GM12878 (cell line): ENCODE measurements around the gene CD82. TPM values are rescaled to one million over a fixed set of nuclear protein-coding genes. Genes with fewer than 3 reads are reported as not detected.
"Not testable (repeated sequence)": the region's sequence is repeated elsewhere in the genome, so short reads cannot be mapped to it uniquely, and the experiment has no call there.

Source experiments
- ATAC-seq: fragments of 200-7000 bp; cut with Tn5 transposase; 3 replicates; pipeline ENCODE4 v1.9.1; 2020; ENCODE audit warnings: mild to moderate bottlenecking, moderate library complexity
- BruUV-seq: library from RNA; stranded (reverse); fragments of 400-500 nt; replicated peaks from 2 replicates; lab custom pipeline; 2021; lab: Mats Ljungman, UMichigan
- CTCF ChIA-PET: fragments of 300-600 bp; sonication (Branson Sonifier 250); formaldehyde crosslinking; extraction: SDS; loops from one replicate; lab custom pipeline; 2021; ENCODE audit warnings: inconsistent platforms; lab: Yijun Ruan, JAX
- POLR2A ChIA-PET: fragments of 350-600 bp; formaldehyde crosslinking; extraction: SDS; loops from one replicate; lab custom pipeline; 2021; ENCODE audit warnings: inconsistent platforms; lab: Charles Lee
- RAD21 ChIA-PET: fragments of 300-600 bp; sonication (Branson Sonifier 250); formaldehyde crosslinking; loops from one replicate; lab custom pipeline; 2023; ENCODE audit warnings: antibody characterized with exemption; ENCODE audit not compliant: unreplicated experiment; lab: Charles Lee
- SMC1A ChIA-PET: fragments of 300-600 bp; sonication (Branson Sonifier 250); formaldehyde crosslinking; loops from one replicate; lab custom pipeline; 2023; ENCODE audit not compliant: unreplicated experiment, uncharacterized antibody; lab: Charles Lee
- DNase-seq: peaks from one replicate; pipeline ENCODE4 v3.0.0-alpha.2; 2011; ENCODE audit warnings: low read depth, low spot score
- FAIRE-seq: peaks from 3 replicates; lab custom pipeline; 2011; peaks lifted over from hg19 to GRCh38; lab: Jason Lieb, UNC
- H2AFZ ChIP-seq: 2 replicates; pipeline ENCODE4 v1.6.0; 2011; ENCODE audit warnings: low read depth, low read length, control low read depth; ENCODE audit not compliant: control insufficient read depth
- H3K27ac ChIP-seq: 2 replicates; pipeline ENCODE4 v1.5.1; 2011; ENCODE audit warnings: control low read depth; ENCODE audit not compliant: control insufficient read depth, insufficient read depth
- H3K27me3 ChIP-seq, 2 experiments: replicated peaks in 1 of 2; 2 replicates each; pipeline versions ENCODE4 v1.6.0 to v1.6.1; 2011; ENCODE audit warnings: low read length in 1 of 2; ENCODE audit not compliant: control insufficient read depth in 2 of 2, insufficient read depth in 2 of 2
- H3K36me3 ChIP-seq, 2 experiments: 2 replicates each; pipeline ENCODE4 v1.5.1; 2011; ENCODE audit warnings: low read length in 1 of 2; ENCODE audit not compliant: control insufficient read depth in 2 of 2, insufficient read depth in 2 of 2
- H3K4me1 ChIP-seq: 2 replicates; pipeline ENCODE4 v1.6.1; 2011; ENCODE audit warnings: mild to moderate bottlenecking, low read length, moderate library complexity, mixed read lengths; ENCODE audit not compliant: control insufficient read depth, insufficient read depth
- H3K4me2 ChIP-seq: 2 replicates; pipeline ENCODE4 v1.6.0; 2011; ENCODE audit warnings: control low read depth; ENCODE audit not compliant: control insufficient read depth, insufficient read depth
- H3K4me3 ChIP-seq: fragments of 200-600 bp; sonication (generic); 2 replicates; pipeline ENCODE4 v1.5.1; 2016
- H3K79me2 ChIP-seq: 2 replicates; pipeline ENCODE4 v1.6.0; 2011; ENCODE audit warnings: low read length; ENCODE audit not compliant: control insufficient read depth, insufficient read depth
- H3K9ac ChIP-seq: 2 replicates; pipeline ENCODE4 v1.8.0; 2011; ENCODE audit warnings: low read length, control low read depth, mixed read lengths; ENCODE audit not compliant: control insufficient read depth, insufficient read depth
- H3K9me3 ChIP-seq: replicated peaks from 3 replicates; pipeline ENCODE4 v1.5.1; 2011; ENCODE audit warnings: mild to moderate bottlenecking, low read length; ENCODE audit not compliant: control insufficient read depth, insufficient read depth
- H4K20me1 ChIP-seq: 2 replicates; pipeline ENCODE4 v1.6.0; 2011; ENCODE audit not compliant: control insufficient read depth, insufficient read depth
- CBFB ChIP-seq: IDR thresholded peaks from 2 replicates; pipeline ENCODE4 v1.6.1; 2016; ENCODE audit warnings: antibody characterized with exemption, low read depth
- CHD4 ChIP-seq: fragments of 200-600 bp; sonication (generic); IDR thresholded peaks from 2 replicates; pipeline ENCODE4 v1.6.1; 2016; ENCODE audit warnings: mild to moderate bottlenecking
- CREB1 ChIP-seq: IDR thresholded peaks from 2 replicates; pipeline ENCODE4 v1.6.1; 2012; ENCODE audit warnings: low read depth, mild to moderate bottlenecking, inconsistent platforms
- FOXK2 ChIP-seq: fragments of 450-650 bp; IDR thresholded peaks from 2 replicates; pipeline ENCODE4 v1.6.1; 2017; ENCODE audit warnings: mild to moderate bottlenecking, moderate library complexity
- GABPA ChIP-seq: IDR thresholded peaks from 2 replicates; pipeline ENCODE4 v1.6.1; 2014; ENCODE audit warnings: antibody characterized with exemption, low read depth, mild to moderate bottlenecking, inconsistent platforms
- IRF5 ChIP-seq: fragments of 450-650 bp; IDR thresholded peaks from 2 replicates; pipeline ENCODE4 v1.6.1; 2017; ENCODE audit warnings: borderline replicate concordance
- MEF2A ChIP-seq: IDR thresholded peaks from 2 replicates; pipeline ENCODE4 v1.6.1; 2011; ENCODE audit warnings: low read depth, mild to moderate bottlenecking, low read length, moderate library complexity; ENCODE audit not compliant: insufficient read depth
- POLR2AphosphoS2 ChIP-seq: IDR thresholded peaks from 2 replicates; pipeline ENCODE4 v1.6.1; 2011; ENCODE audit warnings: low read depth, mild to moderate bottlenecking, low read length, improper control_type of control experiment, moderate library complexity
- RELB ChIP-seq: fragments of 450-650 bp; IDR thresholded peaks from 2 replicates; pipeline ENCODE4 v1.6.1; 2017; ENCODE audit warnings: low read depth, mild to moderate bottlenecking, moderate library complexity
- SMC3 ChIP-seq: IDR thresholded peaks from 2 replicates; pipeline ENCODE4 v1.6.1; 2011; ENCODE audit warnings: low read length, improper control_type of control experiment, borderline replicate concordance
- SPI1 ChIP-seq: IDR thresholded peaks from 2 replicates; pipeline ENCODE4 v1.6.1; 2011; ENCODE audit warnings: low read depth, mild to moderate bottlenecking, low read length, moderate library complexity, borderline replicate concordance; ENCODE audit not compliant: insufficient read depth
- TARDBP ChIP-seq: IDR thresholded peaks from 2 replicates; pipeline ENCODE4 v1.6.1; 2016; ENCODE audit warnings: borderline replicate concordance
- ZSCAN29 ChIP-seq: fragments of 450-650 bp; IDR thresholded peaks from 2 replicates; pipeline ENCODE4 v1.6.1; 2017; ENCODE audit warnings: mild to moderate bottlenecking, moderate library complexity
- WGBS: methylation state at CpG from one replicate; pipeline ENCODE4 v1.1.6; 2016; ENCODE audit warnings: low lambda C conversion rate; ENCODE audit not compliant: insufficient replicate concordance, insufficient coverage; ENCODE audit errors: missing lambda C conversion rate; 5-methylcytosine and 5-hydroxymethylcytosine counted together
- in situ Hi-C: fragments of 300-500 bp; cut with MboI; formaldehyde crosslinking; loops from 9 replicates; pipeline ENCODE4 v1.14.3; 2018; ENCODE audit warnings: mixed read lengths
- intact Hi-C: fragments of 100-400 bp; cut with micrococcal nuclease; formaldehyde crosslinking; loops from one replicate; pipeline ENCODE4 v1.14.2; 2022; ENCODE audit not compliant: unreplicated experiment
- polyA plus RNA-seq, 11 experiments: library from polyadenylated mRNA; depleted of rRNA in 4 of 11; unstranded in 6 of 11; stranded (reverse) in 5 of 11; fragments of >200 nt; fragmentation: Nextera tagmentation in 4 of 11; fragmentation: Illumina TruSeq in 1 of 11; extraction: Ambion mirVana in 4 of 11; extraction: Trizol in 1 of 11; gene quantifications; 1 replicate in 1 of 11; 2 replicates in 10 of 11; pipeline versions ENCODE4 v1.2.1 to v1.2.3, GENCODE V29; 2011 to 2016; ENCODE audit warnings: inconsistent platforms in 2 of 11, missing spikeins in 2 of 11, low read depth in 1 of 11
- total RNA-seq, 4 experiments: library from RNA; depleted of rRNA in 3 of 4; stranded (reverse); fragments of >200 nt in 3 of 4; fragmentation: Illumina TruSeq in 1 of 4; extraction: Trizol in 1 of 4; gene quantifications; 2 replicates each; pipeline versions ENCODE4 v1.2.1 to v1.2.3, GENCODE V29; 2013 to 2021
- TF ChIP-seq, protein P1 (sequence below): IDR thresholded peaks from 2 replicates; pipeline ENCODE4 v1.6.1; 2011; ENCODE audit warnings: low read depth, low read length, improper control_type of control experiment, borderline replicate concordance

Gene CD82
- total and polyA plus RNA-seq, 10 of the 15 experiments (the other 5 are each of a cell fraction or from before 2014, with no cell fraction given) = 5.2 to 180 (median 84.7) TPM

- H3K27ac ChIP-seq, DNase-seq, H3K9ac ChIP-seq, H3K4me1 ChIP-seq, BruUV-seq, in situ Hi-C loops, H4K20me1 ChIP-seq, ATAC-seq, H3K79me2 ChIP-seq, H3K4me2 ChIP-seq, H3K9me3 ChIP-seq, H3K36me3 ChIP-seq, RAD21 ChIA-PET, H3K27me3 ChIP-seq, SMC1A ChIA-PET, FAIRE-seq, POLR2A ChIA-PET, H3K4me3 ChIP-seq, H2AFZ ChIP-seq, intact Hi-C loops: not testable (repeated sequence)
- WGBS = 74% methylated on average over 2 of the region's 2 CpGs
- CTCF ChIA-PET = interaction anchor here (0.9 kb wide), 1 partner anchor 11 kb away, joined by 4 read pairs; no protein-coding TSS in a partner anchor
Observed at GRCh38 chr11:44547534-44547933, 17.9 kb upstream of the CD82 start.

GRCh38 chr11:44548032-44548695 lies 17.3 kb upstream of the CD82 start:
- H2AFZ ChIP-seq = no peak overlapping the region
- RAD21 ChIA-PET = no interaction called here
- CTCF ChIA-PET = interaction anchor here (0.9 kb wide), 1 partner anchor 11 kb away, joined by 4 read pairs; no protein-coding TSS in a partner anchor
- TF ChIP-seq SPI1 (no peak), ZSCAN29 (no peak), MEF2A (no peak), SMC3 (no peak), RELB (no peak), CREB1 (no peak), CHD4 (no peak), TARDBP (no peak), FOXK2 (no peak), IRF5 (no peak), CBFB (no peak), GABPA (no peak), POLR2AphosphoS2 (no peak)
- TF ChIP-seq, protein P1, sequence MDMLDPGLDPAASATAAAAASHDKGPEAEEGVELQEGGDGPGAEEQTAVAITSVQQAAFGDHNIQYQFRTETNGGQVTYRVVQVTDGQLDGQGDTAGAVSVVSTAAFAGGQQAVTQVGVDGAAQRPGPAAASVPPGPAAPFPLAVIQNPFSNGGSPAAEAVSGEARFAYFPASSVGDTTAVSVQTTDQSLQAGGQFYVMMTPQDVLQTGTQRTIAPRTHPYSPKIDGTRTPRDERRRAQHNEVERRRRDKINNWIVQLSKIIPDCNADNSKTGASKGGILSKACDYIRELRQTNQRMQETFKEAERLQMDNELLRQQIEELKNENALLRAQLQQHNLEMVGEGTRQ = no peak

More at GRCh38 chr11:44548032-44548695, 17.3 kb upstream of the CD82 start:
- in situ Hi-C loops (no loop called here), intact Hi-C loops (no loop called here)
- Histone ChIP-seq H3K4me1 (no peaks in the 10 kb centered on the region), H3K27ac (no peak overlapping the region), H3K27me3 (no peaks in the 10 kb centered on the region), H3K9me3 (no peaks in the 10 kb centered on the region; the same call in 2 of the 3 replicates), H3K9ac (no peak overlapping the region), H4K20me1 (no peaks in the 10 kb centered on the region), H3K4me2 (no peak overlapping the region), H3K4me3 (no peak overlapping the region), H3K79me2 (no peaks in the 10 kb centered on the region), H3K36me3 (no peaks in the 10 kb centered on the region)
- ChIA-PET SMC1A (no interaction called here), POLR2A (no interaction called here)
- no peak for DNase-seq
- WGBS = 74% methylated on average over 4 of the region's 4 CpGs
- ATAC-seq = no peak
- no peak for FAIRE-seq
- no TSS peak for BruUV-seq
